Hypothalamus (tissue), 51 donors: ENCODE results near the gene DEDD2.

Experiments used
- DNase-seq, 51 donors: peaks; one replicate each; lab custom pipeline; 2025; lab: John Stamatoyannopoulos, UW

The DEDD2 gene

GRCh38 chr19:42229855-42230351 is 12.4 kb upstream of the DEDD2 start:
- no peak for DNase-seq

- DNase-seq: no peak
These were observed 11.9 kb upstream of the DEDD2 start for GRCh38 chr19:42229301-42229854.

- no peak for DNase-seq
These were observed 11.2 kb upstream of the DEDD2 start for GRCh38 chr19:42228641-42229040.

GRCh38 chr19:42226886-42227285 is 9.4 kb upstream of the DEDD2 start:
- DNase-seq: no peak

- no peak for DNase-seq
These were observed 8.3 kb upstream of the DEDD2 start for GRCh38 chr19:42225718-42226292.

- no peak for DNase-seq
These were observed 7.7 kb upstream of the DEDD2 start for GRCh38 chr19:42224940-42225717.

- DNase-seq: no peak
These were observed 3.2 kb upstream of the DEDD2 start for GRCh38 chr19:42220751-42221097.

- DNase-seq: peak; percentile 83 to 99 (median 94)
These were observed 2.6 kb upstream of the DEDD2 start, which contains the start of gene ZNF526 for GRCh38 chr19:42219812-42220750. Gene ZNF526 (plus strand): TSS chr19:42220312. CDS start chr19:42224404, 4,092 bp downstream.

- DNase-seq: peak in 39 of 51 donors; percentile 16 to 75 (median 50)
These were observed 591 bp downstream of the DEDD2 start for GRCh38 chr19:42216653-42217519.

- no peak for DNase-seq
These were observed 2.5 kb downstream of the DEDD2 start for GRCh38 chr19:42214810-42215485.

- no peak for DNase-seq
These were observed 4.6 kb downstream of the DEDD2 start for GRCh38 chr19:42212886-42213285.

GRCh38 chr19:42208612-42209011 is 8.9 kb downstream of the DEDD2 start:
- DNase-seq: no peak

GRCh38 chr19:42207767-42208271 is 9.7 kb downstream of the DEDD2 start:
- peak in 1 of 51 donors; percentile 48 for DNase-seq

GRCh38 chr19:42206871-42207755 is 10.4 kb downstream of the DEDD2 start:
- no peak for DNase-seq

- no peak for DNase-seq
These were observed 12.8 kb downstream of the DEDD2 start for GRCh38 chr19:42204664-42205063.

GRCh38 chr19:42203700-42204099 is 13.8 kb downstream of the DEDD2 start:
- no peak for DNase-seq

- DNase-seq: no peak
These were observed 15.1 kb downstream of the DEDD2 start for GRCh38 chr19:42202290-42202880.
